C4-2B (cell line): Measurements from ENCODE around the gene F11R.

ENCODE experiments used
- ZFX ChIP-seq: fragments of 450-650 bp; IDR thresholded peaks from 2 replicates; pipeline ENCODE4 v1.6.1; 2017
- TF ChIP-seq, protein P1 (sequence below): fragments of 450-650 bp; conservative IDR thresholded peaks from 2 replicates; pipeline ENCODE4 v1.5.1; 2017; ENCODE audit warnings: mild to moderate bottlenecking

DNA sequence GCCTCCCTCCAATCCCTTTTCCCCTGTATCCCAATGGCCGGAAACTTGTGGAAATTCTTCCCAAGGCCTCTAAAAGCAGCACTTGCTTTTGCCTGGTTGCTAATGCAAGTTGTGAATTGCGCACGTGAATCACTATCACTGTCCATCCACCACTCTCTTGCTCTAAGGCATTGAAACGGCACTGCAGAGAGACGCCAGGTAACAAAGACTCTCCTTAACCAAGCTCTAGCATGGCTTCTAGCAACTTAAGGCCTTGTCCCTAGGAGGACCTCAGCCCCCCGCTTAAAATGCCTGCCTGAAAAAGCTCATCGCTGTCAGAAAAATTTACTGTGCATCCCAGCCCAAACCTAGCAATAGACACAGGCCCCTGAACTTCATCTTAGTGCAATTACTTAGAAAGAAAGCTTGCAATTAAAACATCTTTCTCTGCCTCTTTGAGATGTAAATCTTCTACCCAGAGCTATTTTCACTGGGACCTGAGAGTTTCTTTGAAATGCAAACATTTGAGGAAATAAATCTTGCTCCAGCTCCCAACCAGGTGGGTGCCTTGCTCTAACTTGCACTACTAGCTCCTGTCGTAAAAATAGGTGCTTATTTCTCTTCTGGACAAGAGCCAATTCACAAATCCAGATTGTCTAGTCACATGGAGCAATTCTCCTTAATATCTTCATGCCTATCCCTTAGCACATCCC is 33.4 kb downstream of the F11R start:
- TF ChIP-seq, protein P1, sequence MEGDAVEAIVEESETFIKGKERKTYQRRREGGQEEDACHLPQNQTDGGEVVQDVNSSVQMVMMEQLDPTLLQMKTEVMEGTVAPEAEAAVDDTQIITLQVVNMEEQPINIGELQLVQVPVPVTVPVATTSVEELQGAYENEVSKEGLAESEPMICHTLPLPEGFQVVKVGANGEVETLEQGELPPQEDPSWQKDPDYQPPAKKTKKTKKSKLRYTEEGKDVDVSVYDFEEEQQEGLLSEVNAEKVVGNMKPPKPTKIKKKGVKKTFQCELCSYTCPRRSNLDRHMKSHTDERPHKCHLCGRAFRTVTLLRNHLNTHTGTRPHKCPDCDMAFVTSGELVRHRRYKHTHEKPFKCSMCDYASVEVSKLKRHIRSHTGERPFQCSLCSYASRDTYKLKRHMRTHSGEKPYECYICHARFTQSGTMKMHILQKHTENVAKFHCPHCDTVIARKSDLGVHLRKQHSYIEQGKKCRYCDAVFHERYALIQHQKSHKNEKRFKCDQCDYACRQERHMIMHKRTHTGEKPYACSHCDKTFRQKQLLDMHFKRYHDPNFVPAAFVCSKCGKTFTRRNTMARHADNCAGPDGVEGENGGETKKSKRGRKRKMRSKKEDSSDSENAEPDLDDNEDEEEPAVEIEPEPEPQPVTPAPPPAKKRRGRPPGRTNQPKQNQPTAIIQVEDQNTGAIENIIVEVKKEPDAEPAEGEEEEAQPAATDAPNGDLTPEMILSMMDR: no peak
- no peak for TF ChIP-seq ZFX
